Measurements from ENCODE around the gene MPDZ. TPM values are rescaled to one million over a fixed set of nuclear protein-coding genes. Genes with fewer than 3 reads are reported as not detected.

MPDZ gene
- polyA plus RNA-seq, 2 of the 4 experiments (the other 2 are of a cell fraction), result 19.5 to 36.4 TPM

DNA sequence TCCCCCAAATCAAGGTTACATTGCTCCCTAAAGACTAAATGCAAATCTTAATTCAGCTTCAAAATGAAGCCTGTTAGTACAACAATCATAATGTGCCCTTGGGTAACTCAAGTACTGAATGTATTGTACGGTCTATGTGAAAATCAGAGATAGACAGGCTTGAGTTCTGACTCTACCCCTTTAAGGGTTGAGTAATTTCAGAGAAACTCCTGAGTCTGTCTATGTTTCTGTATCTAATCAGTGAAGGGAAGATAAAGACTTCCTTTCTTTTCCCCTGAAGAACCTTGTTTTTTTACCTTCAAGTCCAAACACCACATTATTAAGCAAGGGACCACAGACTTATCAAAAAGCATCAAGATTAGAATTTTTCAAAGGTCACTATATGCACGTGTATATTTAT lies 108.2 kb downstream of the MPDZ start:
- FAIRE-seq (no peak), DNase-seq (ENCODE audit: low read depth in 1 of 2, low spot score in 1 of 2) (no peak), ATAC-seq (no peak)
- H3K4me3 ChIP-seq, result no peak overlapping the region
- H3K9me3 ChIP-seq, result no peaks in the 10 kb centered on the region
- TF ChIP-seq, protein P1, sequence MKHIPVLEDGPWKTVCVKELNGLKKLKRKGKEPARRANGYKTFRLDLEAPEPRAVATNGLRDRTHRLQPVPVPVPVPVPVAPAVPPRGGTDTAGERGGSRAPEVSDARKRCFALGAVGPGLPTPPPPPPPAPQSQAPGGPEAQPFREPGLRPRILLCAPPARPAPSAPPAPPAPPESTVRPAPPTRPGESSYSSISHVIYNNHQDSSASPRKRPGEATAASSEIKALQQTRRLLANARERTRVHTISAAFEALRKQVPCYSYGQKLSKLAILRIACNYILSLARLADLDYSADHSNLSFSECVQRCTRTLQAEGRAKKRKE (CRISPR knock-in tag; IDR thresholded peaks at IDR 0.05; ENCODE audit: low read depth), result no peak
- no peak for TF ChIP-seq JUN (IDR thresholded peaks at IDR 0.05)
- no peak overlapping the region for H3K4me2 ChIP-seq
- POLR2A ChIA-PET, result no interaction called here
- no peaks in the 10 kb centered on the region for H3K4me1 ChIP-seq
- H3K27ac ChIP-seq, result no peak overlapping the region
- CTCF ChIA-PET, result no interaction called here
- 80% methylated on average over 2 of the region's 2 CpGs for WGBS (ENCODE audit: missing lambda C conversion rate)

DNA sequence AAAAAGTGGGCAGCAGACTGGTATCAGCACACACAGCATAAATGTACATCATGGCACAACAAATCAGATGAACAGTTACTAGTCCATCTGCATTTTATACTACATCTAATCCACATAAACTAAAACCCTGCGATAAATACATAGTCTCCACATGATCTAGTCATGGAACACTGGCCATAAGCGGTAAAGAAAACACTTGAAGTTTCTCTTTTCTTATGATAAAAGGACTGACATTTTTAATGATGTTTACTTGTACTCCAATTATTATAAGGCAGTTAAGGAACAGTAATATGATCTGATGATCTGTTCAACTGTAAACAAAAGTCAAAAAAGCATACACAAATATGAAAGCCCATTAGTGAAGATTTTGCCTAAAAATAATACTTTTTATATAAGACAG lies 112.5 kb downstream of the MPDZ start:
- no peaks in the 10 kb centered on the region for H3K4me1 ChIP-seq
- no peaks in the 10 kb centered on the region for H3K9me3 ChIP-seq
- TF ChIP-seq CHD2 (IDR thresholded peaks at IDR 0.05; ENCODE audit: low read length, partially characterized antibody), result no peak
- no peak for TF ChIP-seq JUN (IDR thresholded peaks at IDR 0.05)
- TF ChIP-seq CHD4 (IDR thresholded peaks at IDR 0.05; ENCODE audit: borderline replicate concordance), result no peak
- no peak for TF ChIP-seq HOXB13 (CRISPR knock-in tag; IDR thresholded peaks at IDR 0.05; ENCODE audit: low read depth)
- ATAC-seq, result no peak
- WGBS (ENCODE audit: missing lambda C conversion rate), result 94% methylated on average over 2 of the region's 2 CpGs
- H3K4me2 ChIP-seq, result no peak overlapping the region
- DNase-seq (ENCODE audit: low read depth in 1 of 2, low spot score in 1 of 2), result no peak
- no peak overlapping the region for H3K27ac ChIP-seq
- ChIA-PET CTCF (no interaction called here), POLR2A (no interaction called here)
- no peak for FAIRE-seq
- no peak overlapping the region for H3K4me3 ChIP-seq

DNA sequence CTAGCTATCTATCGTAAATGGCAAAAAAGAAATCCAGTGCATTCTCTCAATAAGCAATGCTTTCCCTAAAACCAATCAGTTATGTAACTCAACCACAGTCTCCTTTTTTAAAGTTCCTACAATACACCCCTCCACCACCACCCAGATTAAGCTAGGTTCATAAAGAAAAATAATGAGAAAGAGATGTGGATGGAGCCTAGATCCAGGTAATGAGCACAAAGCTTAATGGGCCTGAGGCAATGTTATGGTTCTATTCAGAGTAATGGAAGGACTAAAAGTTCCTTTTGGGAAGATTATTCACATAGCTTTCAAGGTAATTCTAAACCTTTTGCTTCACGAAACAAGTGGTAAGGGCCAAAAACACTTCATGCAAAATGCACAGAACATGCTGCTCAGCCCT lies 113.5 kb downstream of the MPDZ start:
- FAIRE-seq (no peak), DNase-seq (ENCODE audit: low read depth in 1 of 2, low spot score in 1 of 2) (no peak)

More for the DNA sequence above, 113.5 kb downstream of the MPDZ start:
- ATAC-seq, result no peak
- Histone ChIP-seq H3K4me1 (no peaks in the 10 kb centered on the region), H3K4me2 (no peak overlapping the region), H3K27ac (no peak overlapping the region), H3K9me3 (no peaks in the 10 kb centered on the region), H3K4me3 (no peak overlapping the region)
- TF ChIP-seq, protein P2, sequence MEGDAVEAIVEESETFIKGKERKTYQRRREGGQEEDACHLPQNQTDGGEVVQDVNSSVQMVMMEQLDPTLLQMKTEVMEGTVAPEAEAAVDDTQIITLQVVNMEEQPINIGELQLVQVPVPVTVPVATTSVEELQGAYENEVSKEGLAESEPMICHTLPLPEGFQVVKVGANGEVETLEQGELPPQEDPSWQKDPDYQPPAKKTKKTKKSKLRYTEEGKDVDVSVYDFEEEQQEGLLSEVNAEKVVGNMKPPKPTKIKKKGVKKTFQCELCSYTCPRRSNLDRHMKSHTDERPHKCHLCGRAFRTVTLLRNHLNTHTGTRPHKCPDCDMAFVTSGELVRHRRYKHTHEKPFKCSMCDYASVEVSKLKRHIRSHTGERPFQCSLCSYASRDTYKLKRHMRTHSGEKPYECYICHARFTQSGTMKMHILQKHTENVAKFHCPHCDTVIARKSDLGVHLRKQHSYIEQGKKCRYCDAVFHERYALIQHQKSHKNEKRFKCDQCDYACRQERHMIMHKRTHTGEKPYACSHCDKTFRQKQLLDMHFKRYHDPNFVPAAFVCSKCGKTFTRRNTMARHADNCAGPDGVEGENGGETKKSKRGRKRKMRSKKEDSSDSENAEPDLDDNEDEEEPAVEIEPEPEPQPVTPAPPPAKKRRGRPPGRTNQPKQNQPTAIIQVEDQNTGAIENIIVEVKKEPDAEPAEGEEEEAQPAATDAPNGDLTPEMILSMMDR (IDR thresholded peaks at IDR 0.05), result no peak
- TF ChIP-seq FOSL2 (IDR thresholded peaks at IDR 0.05) (no peak), FOSL2 (CRISPR knock-in tag; IDR thresholded peaks at IDR 0.05) (no peak), RCOR1 (IDR thresholded peaks at IDR 0.05; ENCODE audit: low read depth, low read length) (no peak), CEBPB (IDR thresholded peaks at IDR 0.05) (no peak), MAZ (IDR thresholded peaks at IDR 0.05; ENCODE audit: borderline replicate concordance, low read depth, low read length) (no peak), ZNF302 (CRISPR knock-in tag; IDR thresholded peaks at IDR 0.05) (no peak)
- TF ChIP-seq, protein P3, sequence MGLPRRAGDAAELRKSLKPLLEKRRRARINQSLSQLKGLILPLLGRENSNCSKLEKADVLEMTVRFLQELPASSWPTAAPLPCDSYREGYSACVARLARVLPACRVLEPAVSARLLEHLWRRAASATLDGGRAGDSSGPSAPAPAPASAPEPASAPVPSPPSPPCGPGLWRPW (IDR thresholded peaks at IDR 0.05), result no peak
- TF ChIP-seq, protein P1 (CRISPR knock-in tag; IDR thresholded peaks at IDR 0.05; ENCODE audit: low read depth), result no peak
- TF ChIP-seq, protein P4, sequence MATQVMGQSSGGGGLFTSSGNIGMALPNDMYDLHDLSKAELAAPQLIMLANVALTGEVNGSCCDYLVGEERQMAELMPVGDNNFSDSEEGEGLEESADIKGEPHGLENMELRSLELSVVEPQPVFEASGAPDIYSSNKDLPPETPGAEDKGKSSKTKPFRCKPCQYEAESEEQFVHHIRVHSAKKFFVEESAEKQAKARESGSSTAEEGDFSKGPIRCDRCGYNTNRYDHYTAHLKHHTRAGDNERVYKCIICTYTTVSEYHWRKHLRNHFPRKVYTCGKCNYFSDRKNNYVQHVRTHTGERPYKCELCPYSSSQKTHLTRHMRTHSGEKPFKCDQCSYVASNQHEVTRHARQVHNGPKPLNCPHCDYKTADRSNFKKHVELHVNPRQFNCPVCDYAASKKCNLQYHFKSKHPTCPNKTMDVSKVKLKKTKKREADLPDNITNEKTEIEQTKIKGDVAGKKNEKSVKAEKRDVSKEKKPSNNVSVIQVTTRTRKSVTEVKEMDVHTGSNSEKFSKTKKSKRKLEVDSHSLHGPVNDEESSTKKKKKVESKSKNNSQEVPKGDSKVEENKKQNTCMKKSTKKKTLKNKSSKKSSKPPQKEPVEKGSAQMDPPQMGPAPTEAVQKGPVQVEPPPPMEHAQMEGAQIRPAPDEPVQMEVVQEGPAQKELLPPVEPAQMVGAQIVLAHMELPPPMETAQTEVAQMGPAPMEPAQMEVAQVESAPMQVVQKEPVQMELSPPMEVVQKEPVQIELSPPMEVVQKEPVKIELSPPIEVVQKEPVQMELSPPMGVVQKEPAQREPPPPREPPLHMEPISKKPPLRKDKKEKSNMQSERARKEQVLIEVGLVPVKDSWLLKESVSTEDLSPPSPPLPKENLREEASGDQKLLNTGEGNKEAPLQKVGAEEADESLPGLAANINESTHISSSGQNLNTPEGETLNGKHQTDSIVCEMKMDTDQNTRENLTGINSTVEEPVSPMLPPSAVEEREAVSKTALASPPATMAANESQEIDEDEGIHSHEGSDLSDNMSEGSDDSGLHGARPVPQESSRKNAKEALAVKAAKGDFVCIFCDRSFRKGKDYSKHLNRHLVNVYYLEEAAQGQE (IDR thresholded peaks at IDR 0.05), result no peak
- TF ChIP-seq, protein P5, sequence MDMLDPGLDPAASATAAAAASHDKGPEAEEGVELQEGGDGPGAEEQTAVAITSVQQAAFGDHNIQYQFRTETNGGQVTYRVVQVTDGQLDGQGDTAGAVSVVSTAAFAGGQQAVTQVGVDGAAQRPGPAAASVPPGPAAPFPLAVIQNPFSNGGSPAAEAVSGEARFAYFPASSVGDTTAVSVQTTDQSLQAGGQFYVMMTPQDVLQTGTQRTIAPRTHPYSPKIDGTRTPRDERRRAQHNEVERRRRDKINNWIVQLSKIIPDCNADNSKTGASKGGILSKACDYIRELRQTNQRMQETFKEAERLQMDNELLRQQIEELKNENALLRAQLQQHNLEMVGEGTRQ (IDR thresholded peaks at IDR 0.05), result no peak
- WGBS (ENCODE audit: missing lambda C conversion rate), result 95% methylated on average over 2 of the region's 2 CpGs
- ChIA-PET CTCF (interaction anchor here (0.8 to 1.6 kb wide), 2 partner anchors 8 to 26 kb away, joined by 3 to 5 read pairs; no protein-coding TSS in a partner anchor), POLR2A (no interaction called here)

Data from A549 (cell line).